Measurements from ENCODE around the gene ASAP2. TPM values are rescaled to one million over a fixed set of nuclear protein-coding genes. Genes with fewer than 3 reads are reported as not detected.

Gene ASAP2
- total RNA-seq, 1 experiment from 2014 or later = 60.3 TPM

DNA sequence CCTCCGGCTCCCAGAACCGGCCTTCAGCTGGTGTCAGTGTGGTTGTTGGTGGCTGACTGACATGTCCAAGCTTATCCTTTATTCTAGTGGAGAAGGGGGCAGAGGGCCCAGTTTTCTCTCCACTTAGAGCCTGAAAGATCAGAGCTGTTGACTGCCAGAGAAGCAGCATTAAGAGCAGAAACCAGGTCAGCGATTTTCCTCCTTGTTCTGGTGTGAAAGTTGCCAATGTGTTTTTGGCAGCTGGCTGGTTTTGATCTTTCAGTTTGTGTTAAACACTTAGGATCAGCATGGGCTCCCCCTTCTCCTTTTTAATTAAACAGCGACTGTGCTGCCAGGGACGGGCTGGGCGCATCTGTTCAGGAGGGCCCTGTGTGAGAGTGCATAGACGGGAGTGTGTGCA, 100.9 kb downstream of the ASAP2 start:
- H2AFZ ChIP-seq = no peak overlapping the region
- no peaks in the 10 kb centered on the region for H3K9me2 ChIP-seq (ENCODE audit: insufficient read depth)
- H4K20me1 ChIP-seq (ENCODE audit: insufficient read depth) = 0 out of 2 replicates have a peak, but pooled peaks cover 3% of the 10 kb centered on the region
- no peak overlapping the region for H3K4me3 ChIP-seq
- ChIA-PET CTCF (no interaction called here), POLR2A (ENCODE audit: unreplicated experiment) (interaction anchor here (0.7 kb wide), 1 partner anchor 633 kb away, joined by 8 read pairs; no protein-coding TSS in a partner anchor)
- no peaks in the 10 kb centered on the region for H3K9me3 ChIP-seq (ENCODE audit: insufficient read depth, low read depth)
- H3K36me3 ChIP-seq (ENCODE audit: low read depth) = no peaks in the 10 kb centered on the region
- no peak for DNase-seq
- no peak for TF ChIP-seq EZH2 (IDR thresholded peaks at IDR 0.05; ENCODE audit: low read depth)
- TF ChIP-seq, protein P1, sequence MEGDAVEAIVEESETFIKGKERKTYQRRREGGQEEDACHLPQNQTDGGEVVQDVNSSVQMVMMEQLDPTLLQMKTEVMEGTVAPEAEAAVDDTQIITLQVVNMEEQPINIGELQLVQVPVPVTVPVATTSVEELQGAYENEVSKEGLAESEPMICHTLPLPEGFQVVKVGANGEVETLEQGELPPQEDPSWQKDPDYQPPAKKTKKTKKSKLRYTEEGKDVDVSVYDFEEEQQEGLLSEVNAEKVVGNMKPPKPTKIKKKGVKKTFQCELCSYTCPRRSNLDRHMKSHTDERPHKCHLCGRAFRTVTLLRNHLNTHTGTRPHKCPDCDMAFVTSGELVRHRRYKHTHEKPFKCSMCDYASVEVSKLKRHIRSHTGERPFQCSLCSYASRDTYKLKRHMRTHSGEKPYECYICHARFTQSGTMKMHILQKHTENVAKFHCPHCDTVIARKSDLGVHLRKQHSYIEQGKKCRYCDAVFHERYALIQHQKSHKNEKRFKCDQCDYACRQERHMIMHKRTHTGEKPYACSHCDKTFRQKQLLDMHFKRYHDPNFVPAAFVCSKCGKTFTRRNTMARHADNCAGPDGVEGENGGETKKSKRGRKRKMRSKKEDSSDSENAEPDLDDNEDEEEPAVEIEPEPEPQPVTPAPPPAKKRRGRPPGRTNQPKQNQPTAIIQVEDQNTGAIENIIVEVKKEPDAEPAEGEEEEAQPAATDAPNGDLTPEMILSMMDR (conservative IDR thresholded peaks at IDR 0.05) = no peak
- no peak overlapping the region for H3K4me2 ChIP-seq
- peaks cover 51% of the 10 kb centered on the region for H3F3A ChIP-seq (ENCODE audit: insufficient read depth, low read depth)
- 0 out of 2 replicates have a peak overlapping the region, but pooled peaks have one; percentile 17 for H3K27ac ChIP-seq
- H3K27me3 ChIP-seq (ENCODE audit: insufficient read depth, low read depth) = no peaks in the 10 kb centered on the region
- H3K79me2 ChIP-seq (ENCODE audit: low read depth) = peaks cover 75% of the 10 kb centered on the region
- intact Hi-C loops (cut with micrococcal nuclease; ENCODE audit: unreplicated experiment) = no loop called here
- BruUV-seq (replicated peaks) = TSS peak; percentile 33
- H3K4me1 ChIP-seq (replicated peaks; ENCODE audit: insufficient read depth) = peaks cover 41% of the 10 kb centered on the region

DNA sequence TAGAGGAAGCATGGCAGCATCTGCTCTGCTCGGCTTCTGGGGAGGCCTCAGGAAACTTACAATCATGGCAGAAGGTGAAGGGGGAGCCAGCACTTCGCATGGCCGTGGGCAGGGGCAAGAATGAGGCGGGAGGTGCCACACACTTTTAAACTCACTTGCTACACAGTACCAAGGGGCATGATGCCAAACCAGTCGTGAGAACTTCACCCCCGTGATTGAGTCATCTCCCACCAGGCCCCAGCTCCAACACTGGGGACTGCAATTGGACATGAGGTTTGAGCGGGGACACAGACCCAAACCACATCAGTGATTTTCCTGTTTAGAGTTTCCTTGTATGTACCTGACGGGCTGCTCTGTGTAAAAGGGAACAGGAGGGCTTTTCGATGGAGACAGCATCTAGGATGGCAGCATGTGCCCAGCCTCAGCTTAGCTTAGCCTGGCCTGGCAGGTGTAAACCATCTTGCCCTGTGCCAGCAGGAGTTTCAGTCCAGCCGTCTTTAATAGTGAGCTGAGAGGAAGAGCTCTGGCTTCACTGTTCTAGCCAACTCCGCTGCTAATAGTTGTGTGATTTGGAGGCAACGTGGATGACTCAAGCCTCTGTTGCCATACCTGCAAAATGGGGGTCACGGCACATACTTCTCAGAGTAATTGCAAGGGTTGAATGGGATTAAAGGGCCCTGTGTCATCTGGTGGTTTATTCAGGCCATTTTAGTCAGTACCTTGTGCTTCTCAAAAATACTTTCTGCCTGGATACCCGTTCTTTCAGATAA, 101.8 kb downstream of the ASAP2 start:
- H3K9me2 ChIP-seq (ENCODE audit: insufficient read depth) = no peaks in the 10 kb centered on the region
- no peak overlapping the region for H2AFZ ChIP-seq
- ChIA-PET CTCF (no interaction called here), POLR2A (ENCODE audit: unreplicated experiment) (no interaction called here)
- H3K9me3 ChIP-seq (ENCODE audit: insufficient read depth, low read depth) = no peaks in the 10 kb centered on the region
- H3K27ac ChIP-seq = peak overlapping the region; percentile 74
- no peak overlapping the region for H3K4me2 ChIP-seq
- no peaks in the 10 kb centered on the region for H3K36me3 ChIP-seq (ENCODE audit: low read depth)
- DNase-seq = no peak
- no TSS peak for BruUV-seq (replicated peaks)
- peaks cover 59% of the 10 kb centered on the region for H3F3A ChIP-seq (ENCODE audit: insufficient read depth, low read depth)
- no peak for TF ChIP-seq EZH2 (IDR thresholded peaks at IDR 0.05; ENCODE audit: low read depth)
- TF ChIP-seq, protein P1 (conservative IDR thresholded peaks at IDR 0.05) = no peak
- no peak overlapping the region for H3K4me3 ChIP-seq
- no peaks in the 10 kb centered on the region for H3K27me3 ChIP-seq (ENCODE audit: insufficient read depth, low read depth)
- intact Hi-C loops (cut with micrococcal nuclease; ENCODE audit: unreplicated experiment) = no loop called here
- peaks cover 75% of the 10 kb centered on the region for H3K79me2 ChIP-seq (ENCODE audit: low read depth)
- H4K20me1 ChIP-seq (ENCODE audit: insufficient read depth) = no peaks in the 10 kb centered on the region
- peaks cover 41% of the 10 kb centered on the region for H3K4me1 ChIP-seq (replicated peaks; ENCODE audit: insufficient read depth)

DNA sequence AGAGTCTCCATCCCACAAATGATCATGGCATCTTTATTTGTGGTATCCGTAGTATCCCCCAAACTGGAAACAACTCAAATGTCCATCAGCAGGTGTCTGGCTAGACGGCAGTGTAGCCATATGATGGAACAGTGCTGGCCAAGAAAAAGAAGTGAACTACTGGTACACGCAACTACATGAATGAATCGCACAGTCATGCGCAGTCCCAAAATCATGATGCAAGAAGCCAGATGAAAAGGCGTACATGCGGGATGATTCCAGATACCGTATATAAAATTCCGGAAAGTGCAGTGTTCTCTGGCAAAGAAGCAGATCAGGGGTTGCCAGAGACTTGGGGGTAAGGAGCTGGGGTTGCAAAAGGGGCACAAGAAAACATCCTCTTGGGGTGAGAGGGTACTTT, 102.5 kb downstream of the ASAP2 start:
- DNase-seq = no peak
- TF ChIP-seq EZH2 (IDR thresholded peaks at IDR 0.05; ENCODE audit: low read depth) = no peak
- TF ChIP-seq, protein P1 (conservative IDR thresholded peaks at IDR 0.05) = no peak
- ChIA-PET POLR2A (ENCODE audit: unreplicated experiment) (no interaction called here), CTCF (no interaction called here)
- Histone ChIP-seq H3K9me3 (ENCODE audit: insufficient read depth, low read depth) (no peaks in the 10 kb centered on the region), H3K36me3 (ENCODE audit: low read depth) (peaks cover 3% of the 10 kb centered on the region; the same call in 1 of the 2 replicates), H3K27me3 (ENCODE audit: insufficient read depth, low read depth) (no peaks in the 10 kb centered on the region), H3K4me2 (0 out of 2 replicates have a peak overlapping the region, but pooled peaks have one; percentile 58), H3K4me3 (no peak overlapping the region), H3F3A (ENCODE audit: insufficient read depth, low read depth) (peaks cover 64% of the 10 kb centered on the region), H4K20me1 (ENCODE audit: insufficient read depth) (no peaks in the 10 kb centered on the region), H3K79me2 (ENCODE audit: low read depth) (peaks cover 75% of the 10 kb centered on the region), H3K27ac (peak overlapping the region; percentile 74), H2AFZ (no peak overlapping the region), H3K9me2 (ENCODE audit: insufficient read depth) (no peaks in the 10 kb centered on the region), H3K4me1 (replicated peaks; ENCODE audit: insufficient read depth) (peaks cover 41% of the 10 kb centered on the region)
- intact Hi-C loops (cut with micrococcal nuclease; ENCODE audit: unreplicated experiment) = no loop called here
- BruUV-seq (replicated peaks) = no TSS peak

Data from PC-9 (cell line).